Duodenal mucosa (tissue), 2 donors: ENCODE measurements around the gene PTPN20.
"Not testable (repeated sequence)": the region's sequence is repeated elsewhere in the genome, so short reads cannot be mapped to it uniquely, and the experiment has no call there.

Source experiments
- H3K27ac ChIP-seq: one replicate; pipeline ENCODE4 v1.7.0; 2013; ENCODE audit warnings: low read depth, low read length
- H3K27me3 ChIP-seq, 2 donors: one replicate each; pipeline ENCODE4 v1.7.0; 2013; ENCODE audit warnings: low read length in 2 of 2, control low read depth in 1 of 2; ENCODE audit not compliant: insufficient read depth in 2 of 2, control insufficient read depth in 1 of 2
- H3K36me3 ChIP-seq, 2 donors: one replicate each; pipeline ENCODE4 v1.7.0; 2013; ENCODE audit warnings: low read length in 2 of 2, control low read depth in 1 of 2; ENCODE audit not compliant: insufficient read depth in 2 of 2, control insufficient read depth in 1 of 2
- H3K4me1 ChIP-seq, 2 donors: one replicate each; pipeline ENCODE4 v1.7.0; 2013; ENCODE audit warnings: low read length in 2 of 2, control low read depth in 1 of 2; ENCODE audit not compliant: insufficient read depth in 2 of 2, control insufficient read depth in 1 of 2
- H3K4me3 ChIP-seq, 2 donors: one replicate each; pipeline ENCODE4 v1.7.0; 2013; ENCODE audit warnings: low read length in 2 of 2, low read depth in 1 of 2
- H3K9ac ChIP-seq, 2 donors: one replicate each; pipeline ENCODE4 v1.7.0; 2013; ENCODE audit warnings: low read length in 2 of 2, low read depth in 1 of 2
- H3K9me3 ChIP-seq, 2 donors: one replicate each; pipeline ENCODE4 v1.7.0; 2013; ENCODE audit warnings: low read length in 2 of 2, control low read depth in 1 of 2; ENCODE audit not compliant: control insufficient read depth in 1 of 2

PTPN20 gene, protein sequence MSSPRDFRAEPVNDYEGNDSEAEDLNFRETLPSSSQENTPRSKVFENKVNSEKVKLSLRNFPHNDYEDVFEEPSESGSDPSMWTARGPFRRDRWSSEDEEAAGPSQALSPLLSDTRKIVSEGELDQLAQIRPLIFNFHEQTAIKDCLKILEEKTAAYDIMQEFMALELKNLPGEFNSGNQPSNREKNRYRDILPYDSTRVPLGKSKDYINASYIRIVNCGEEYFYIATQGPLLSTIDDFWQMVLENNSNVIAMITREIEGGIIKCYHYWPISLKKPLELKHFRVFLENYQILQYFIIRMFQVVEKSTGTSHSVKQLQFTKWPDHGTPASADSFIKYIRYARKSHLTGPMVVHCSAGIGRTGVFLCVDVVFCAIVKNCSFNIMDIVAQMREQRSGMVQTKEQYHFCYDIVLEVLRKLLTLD

DNA sequence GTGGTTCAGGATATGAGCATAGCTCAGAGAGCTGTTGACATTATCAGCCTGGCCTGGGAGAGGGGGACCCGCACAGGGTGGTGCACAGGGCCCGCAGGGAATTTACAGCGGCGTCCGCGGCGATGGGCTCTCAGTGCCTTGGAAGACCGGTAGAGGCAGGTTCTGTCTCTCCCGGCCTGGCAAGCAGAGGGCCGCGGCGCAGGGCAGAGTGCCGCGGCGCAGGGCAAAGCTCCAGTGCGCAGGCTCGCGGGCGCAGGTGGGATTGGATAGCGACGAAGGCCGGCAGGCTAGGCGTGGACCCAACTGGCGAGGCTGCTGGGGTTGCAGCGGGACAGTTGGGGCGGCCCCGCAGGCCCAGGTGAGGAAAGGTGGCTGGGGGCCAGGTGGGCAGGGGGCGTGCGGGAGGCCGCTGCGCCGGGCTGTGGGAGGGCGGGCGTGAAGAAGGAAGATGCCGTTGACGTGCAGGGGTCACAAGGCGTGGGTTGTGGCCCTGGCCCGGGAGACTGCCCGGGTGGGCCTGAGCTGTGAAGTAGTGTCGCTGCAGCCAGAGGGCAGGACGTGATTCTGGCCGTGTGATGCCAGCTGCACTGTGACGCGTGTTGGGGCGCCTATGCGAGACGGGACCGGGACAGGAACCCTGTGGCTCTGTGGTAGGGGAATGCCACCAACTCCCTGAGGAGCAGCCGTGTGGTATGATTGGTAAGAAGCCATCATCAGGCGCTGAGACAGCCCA, at the start of gene PTPN20:
Gene PTPN20, plus strand, starts transcription at position 285 of the 733 bp plus-strand sequence. CDS start 21,072 bp downstream, outside the sequence.
- H3K4me3 ChIP-seq, H3K36me3 ChIP-seq, H3K9ac ChIP-seq, H3K9me3 ChIP-seq, H3K27me3 ChIP-seq, H3K4me1 ChIP-seq, H3K27ac ChIP-seq: not testable (repeated sequence)

DNA sequence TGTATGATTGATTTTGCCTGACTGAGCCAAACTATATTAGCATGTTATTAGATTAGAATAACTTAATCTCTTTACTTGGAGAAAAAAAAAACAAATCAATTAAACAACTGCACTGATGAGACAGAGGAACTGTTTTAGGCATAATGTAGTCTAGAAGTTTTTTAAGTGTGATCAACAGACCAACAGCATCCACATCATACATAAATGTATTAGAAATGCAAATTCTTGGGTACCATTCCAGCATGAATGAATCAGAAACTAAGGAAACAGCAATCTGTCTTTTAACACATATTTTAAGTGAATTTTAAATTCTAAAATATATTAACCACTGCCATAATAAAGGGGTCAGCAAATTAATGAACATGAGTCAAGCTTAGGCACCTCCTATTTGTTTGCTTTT, 41.5 kb upstream of the PTPN20 start:
- not testable (repeated sequence) for H3K4me3 ChIP-seq, H3K27me3 ChIP-seq, H3K9ac ChIP-seq, H3K9me3 ChIP-seq, H3K36me3 ChIP-seq, H3K4me1 ChIP-seq, H3K27ac ChIP-seq

DNA sequence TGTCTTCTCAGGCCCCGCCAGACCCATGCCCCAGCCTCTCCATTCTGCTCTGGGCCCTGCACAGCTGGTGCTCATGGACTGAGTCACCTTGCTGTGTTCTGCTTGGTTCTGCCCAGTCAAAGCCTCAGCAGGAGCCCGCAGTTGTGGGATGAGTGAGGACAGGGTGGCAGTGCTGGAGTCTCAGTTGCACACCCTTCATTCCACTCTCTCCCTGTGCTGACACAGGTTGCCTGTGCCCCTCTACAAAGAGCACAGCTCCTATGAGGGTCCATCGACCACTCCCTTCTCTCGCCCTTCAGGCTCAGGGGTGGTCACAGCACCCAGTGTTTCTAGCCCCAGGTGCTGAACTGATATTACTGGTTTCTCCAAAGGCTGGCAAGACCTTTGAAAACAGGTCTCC, 39.6 kb upstream of the PTPN20 start:
- not testable (repeated sequence) for H3K9ac ChIP-seq, H3K4me3 ChIP-seq

DNA sequence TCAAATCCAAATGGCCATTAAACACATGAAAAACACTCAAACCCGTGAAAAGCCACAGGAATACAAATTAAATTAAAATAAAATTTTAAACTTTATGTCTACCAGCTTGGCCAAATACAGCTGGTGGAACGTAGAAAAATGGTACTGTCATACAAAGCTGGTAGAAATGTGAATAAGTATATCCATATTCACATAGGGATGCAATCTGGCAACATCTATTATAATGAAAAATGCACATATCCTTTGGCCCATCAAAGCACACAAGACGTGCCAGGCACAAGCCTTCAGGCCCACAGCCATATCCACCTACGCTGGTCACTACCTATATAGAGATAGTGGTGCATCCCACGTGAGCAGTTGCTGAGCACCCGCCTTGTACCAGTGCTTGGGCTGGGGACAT, 35.9 kb upstream of the PTPN20 start:
- not testable (repeated sequence) for H3K27me3 ChIP-seq, H3K9ac ChIP-seq, H3K27ac ChIP-seq, H3K4me1 ChIP-seq, H3K36me3 ChIP-seq, H3K4me3 ChIP-seq, H3K9me3 ChIP-seq

More for the DNA sequence above, 39.6 kb upstream of the PTPN20 start:
- not testable (repeated sequence) for H3K27me3 ChIP-seq, H3K36me3 ChIP-seq, H3K27ac ChIP-seq, H3K4me1 ChIP-seq, H3K9me3 ChIP-seq

DNA sequence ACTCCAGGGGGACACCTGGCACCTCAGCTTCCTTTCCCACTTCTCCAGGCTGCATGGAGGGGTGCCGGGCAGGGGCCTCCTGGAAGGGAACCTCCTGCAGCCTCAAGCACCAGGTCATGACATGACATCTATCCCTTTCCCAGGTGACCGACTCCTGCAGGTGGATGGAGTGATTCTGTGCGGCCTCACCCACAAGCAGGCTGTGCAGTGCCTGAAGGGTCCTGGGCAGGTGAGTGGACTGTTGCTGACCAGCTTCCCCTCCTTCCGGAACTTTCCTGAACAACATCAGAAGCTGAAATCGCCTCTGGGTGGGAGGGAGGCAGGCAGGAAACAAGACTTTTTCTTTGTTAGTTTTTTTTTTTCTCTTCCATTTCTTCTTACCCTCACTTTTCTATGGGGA, 34.5 kb upstream of the PTPN20 start:
- not testable (repeated sequence) for H3K4me1 ChIP-seq, H3K27ac ChIP-seq, H3K9me3 ChIP-seq, H3K9ac ChIP-seq, H3K4me3 ChIP-seq, H3K27me3 ChIP-seq, H3K36me3 ChIP-seq

DNA sequence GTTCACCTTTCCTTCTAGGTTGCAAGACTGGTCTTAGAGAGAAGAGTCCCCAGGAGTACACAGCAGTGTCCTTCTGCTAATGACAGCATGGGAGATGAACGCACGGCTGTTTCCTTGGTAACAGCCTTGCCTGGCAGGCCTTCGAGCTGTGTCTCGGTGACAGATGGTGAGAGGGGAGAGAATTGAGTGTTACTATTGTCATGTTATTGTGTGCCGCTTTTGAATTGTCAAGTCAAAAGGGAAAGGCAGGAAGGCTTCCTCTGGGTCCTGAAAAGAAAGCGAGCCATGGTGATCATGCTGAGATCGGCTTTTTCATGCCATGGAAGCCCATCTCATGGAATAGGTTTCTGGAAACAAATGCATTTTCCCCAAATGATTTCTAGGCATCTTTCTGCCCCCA, 32.5 kb upstream of the PTPN20 start:
- not testable (repeated sequence) for H3K9ac ChIP-seq, H3K27ac ChIP-seq, H3K4me1 ChIP-seq, H3K4me3 ChIP-seq, H3K36me3 ChIP-seq, H3K27me3 ChIP-seq, H3K9me3 ChIP-seq

DNA sequence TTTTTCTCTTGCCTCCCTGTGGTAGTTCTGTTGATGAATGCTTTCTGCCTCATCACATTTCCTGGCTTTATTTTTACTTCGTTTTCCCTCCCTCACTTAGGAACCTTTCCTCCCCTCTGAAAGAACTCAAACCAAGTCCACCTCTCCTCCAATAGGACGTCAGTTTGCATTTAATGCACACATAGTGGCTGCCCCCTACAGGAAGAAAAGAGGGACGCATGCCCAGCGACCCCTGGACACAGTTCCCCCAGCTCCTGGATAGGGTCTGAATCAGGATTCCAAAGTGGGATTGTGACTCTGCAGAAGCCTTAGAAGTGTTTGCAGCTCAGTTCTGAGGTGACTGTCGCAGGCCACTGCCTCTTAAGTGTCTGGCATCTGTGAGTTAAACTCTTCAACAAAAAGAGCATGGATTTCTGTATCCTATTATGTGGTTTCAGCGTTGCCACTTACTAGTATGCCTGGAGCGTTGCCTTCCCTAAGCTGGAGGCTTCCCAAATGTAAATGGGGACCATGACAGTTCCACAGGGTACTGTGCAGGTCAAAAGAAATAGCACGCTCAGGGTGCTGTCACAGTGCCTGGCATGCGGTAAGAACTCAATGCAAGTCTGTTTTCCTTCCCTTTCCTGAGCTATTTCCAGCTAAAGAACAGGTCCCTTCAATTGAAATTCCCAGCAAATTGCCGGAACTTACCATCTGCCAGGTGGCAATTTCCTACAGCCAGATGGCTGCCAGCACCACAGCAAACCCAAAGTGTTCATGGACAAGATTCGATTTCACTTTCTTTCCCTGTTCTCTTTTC, 20.2 kb upstream of the PTPN20 start:
- H3K36me3 ChIP-seq, H3K4me1 ChIP-seq, H3K9me3 ChIP-seq, H3K27ac ChIP-seq, H3K4me3 ChIP-seq, H3K27me3 ChIP-seq, H3K9ac ChIP-seq: not testable (repeated sequence)

DNA sequence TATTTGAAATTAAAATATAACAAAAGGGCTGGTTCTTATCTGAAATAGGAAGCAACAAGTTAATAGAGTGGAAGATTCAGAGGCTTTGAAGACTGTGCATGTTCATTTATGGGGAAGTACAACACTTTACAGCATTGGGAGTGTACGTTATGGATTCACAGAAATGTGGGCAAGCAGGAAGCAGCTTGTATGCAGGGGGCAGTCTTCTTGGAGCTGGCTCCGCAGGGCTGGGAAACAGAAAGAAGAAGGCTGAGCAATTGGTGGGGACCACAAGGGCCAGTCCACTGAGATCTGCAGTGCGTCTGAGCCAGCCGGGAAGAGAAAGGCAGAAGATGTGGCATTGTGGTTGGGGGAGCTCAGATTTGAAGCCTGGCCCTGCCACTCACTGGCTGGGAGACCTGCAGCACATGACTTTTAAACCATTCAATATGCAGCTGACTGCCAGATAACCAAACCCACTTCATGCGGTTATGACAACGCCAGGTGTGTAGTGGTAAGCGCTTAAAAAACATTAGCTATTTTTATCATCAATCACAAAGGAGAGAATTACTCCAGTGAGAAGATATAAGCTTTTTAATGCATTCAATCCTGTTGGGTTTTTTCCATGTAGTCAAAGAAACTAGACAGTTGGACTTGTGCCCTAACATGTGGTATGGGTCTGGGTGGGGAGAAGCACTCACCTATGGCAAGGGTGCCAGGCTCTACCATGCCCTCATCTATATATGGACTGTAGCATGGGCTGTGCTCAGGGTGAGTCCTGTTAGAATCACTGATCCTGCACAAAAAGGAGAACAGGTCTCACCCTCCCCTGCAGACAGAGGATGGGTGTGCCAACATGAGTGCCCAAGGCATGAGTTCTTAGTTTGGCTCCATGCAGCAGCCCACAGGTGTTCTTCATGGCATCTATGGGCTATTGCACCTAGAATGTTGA, 14.2 kb upstream of the PTPN20 start:
- not testable (repeated sequence) for H3K27me3 ChIP-seq, H3K4me1 ChIP-seq, H3K9me3 ChIP-seq, H3K4me3 ChIP-seq, H3K27ac ChIP-seq, H3K9ac ChIP-seq, H3K36me3 ChIP-seq

DNA sequence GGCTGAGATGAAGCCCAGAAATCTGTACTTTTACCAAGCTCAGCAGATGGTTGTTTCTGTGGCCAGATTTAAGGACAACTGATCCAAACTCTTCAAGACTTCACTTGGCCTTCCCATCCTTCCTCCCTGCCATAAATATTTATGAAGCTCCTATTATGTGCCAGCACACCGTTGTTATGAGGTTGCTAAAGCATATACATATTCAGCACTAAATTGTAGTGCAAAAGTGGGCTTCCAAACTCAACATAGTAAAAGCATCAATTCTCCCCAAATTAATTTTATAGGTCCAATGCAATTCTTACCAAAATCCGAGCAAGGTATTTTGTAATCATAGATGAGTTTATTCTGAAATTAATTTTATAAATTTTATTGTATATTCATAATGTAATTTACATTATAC, 10.0 kb upstream of the PTPN20 start:
- H3K27me3 ChIP-seq, H3K27ac ChIP-seq, H3K36me3 ChIP-seq, H3K9ac ChIP-seq, H3K4me1 ChIP-seq, H3K4me3 ChIP-seq, H3K9me3 ChIP-seq: not testable (repeated sequence)
